ENCODE measurements around the gene TAF10. TPM values are rescaled to one million over a fixed set of nuclear protein-coding genes. Genes with fewer than 3 reads are reported as not detected.

Gene TAF10
- total RNA-seq, 1 donor from 2014 or later: 141 TPM

GRCh38 chr11:6565988-6566703 is 45.9 kb downstream of the TAF10 start:
- Mint-ChIP-seq H3K27ac (peak overlapping the region; percentile 3), H3K36me3 (ENCODE audit: low read depth) (peaks cover 15% of the 10 kb centered on the region), H3K9me3 (no peaks in the 10 kb centered on the region), H3K4me1 (peaks cover 8% of the 10 kb centered on the region), H3K27me3 (no peaks in the 10 kb centered on the region), H3K4me3 (no peak overlapping the region)
- intact Hi-C loops (cut with micrococcal nuclease): no loop called here
- peak; percentile 49 for DNase-seq

DNA sequence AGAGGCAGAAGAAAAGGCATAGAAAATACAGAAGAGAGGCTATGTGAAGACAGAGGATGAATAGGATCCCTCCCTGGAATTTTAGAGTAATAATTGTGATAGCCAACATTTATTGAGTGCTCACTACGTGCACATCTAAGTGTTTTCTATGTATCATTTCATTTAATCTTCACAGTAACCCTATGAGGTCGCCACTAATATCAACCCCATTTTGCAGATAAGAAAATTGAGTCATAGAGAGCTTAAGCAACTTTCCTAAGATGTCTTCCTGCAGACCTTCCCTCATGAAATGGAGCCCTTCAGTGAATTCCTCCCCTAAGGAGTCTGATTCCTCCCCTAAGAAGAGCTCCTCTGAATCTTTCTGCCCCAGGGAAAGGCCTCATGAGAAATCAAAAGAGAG is 46.7 kb downstream of the TAF10 start:
- H3K4me1 Mint-ChIP-seq: peaks cover 8% of the 10 kb centered on the region
- H3K27ac Mint-ChIP-seq: peak overlapping the region; percentile 2
- DNase-seq: no peak
- no peaks in the 10 kb centered on the region for H3K27me3 Mint-ChIP-seq
- no peaks in the 10 kb centered on the region for H3K9me3 Mint-ChIP-seq
- H3K36me3 Mint-ChIP-seq (ENCODE audit: low read depth): peaks cover 15% of the 10 kb centered on the region
- intact Hi-C loops (cut with micrococcal nuclease): no loop called here
- no peak overlapping the region for H3K4me3 Mint-ChIP-seq

- no peaks in the 10 kb centered on the region for H3K27me3 Mint-ChIP-seq
- H3K4me1 Mint-ChIP-seq: peaks cover 2% of the 10 kb centered on the region
- no peaks in the 10 kb centered on the region for H3K9me3 Mint-ChIP-seq
- H3K36me3 Mint-ChIP-seq (ENCODE audit: low read depth): peaks cover 13% of the 10 kb centered on the region
- no peak for DNase-seq
- no peak overlapping the region for H3K4me3 Mint-ChIP-seq
- no peak overlapping the region for H3K27ac Mint-ChIP-seq
- intact Hi-C loops (cut with micrococcal nuclease): no loop called here
Observed at GRCh38 chr11:6563667-6564066, 48.3 kb downstream of the TAF10 start.

GRCh38 chr11:6563121-6563619 is 48.8 kb downstream of the TAF10 start:
- Mint-ChIP-seq H3K27ac (no peak overlapping the region), H3K4me3 (no peak overlapping the region), H3K9me3 (no peaks in the 10 kb centered on the region), H3K36me3 (ENCODE audit: low read depth) (peaks cover 13% of the 10 kb centered on the region), H3K4me1 (no peaks in the 10 kb centered on the region), H3K27me3 (no peaks in the 10 kb centered on the region)
- peak; percentile 43 for DNase-seq
- intact Hi-C loops (cut with micrococcal nuclease): no loop called here

GRCh38 chr11:6561288-6561687 is 50.7 kb downstream of the TAF10 start:
- Mint-ChIP-seq H3K27me3 (no peaks in the 10 kb centered on the region), H3K27ac (no peak overlapping the region), H3K4me1 (no peaks in the 10 kb centered on the region), H3K36me3 (ENCODE audit: low read depth) (peaks cover 13% of the 10 kb centered on the region), H3K4me3 (no peak overlapping the region), H3K9me3 (no peaks in the 10 kb centered on the region)
- no peak for DNase-seq
- intact Hi-C loops (cut with micrococcal nuclease): no loop called here

Other genes with a start within 250 kb of the TAF10 start
- 9.4 and 10.0 TPM in 2 replicates for gene SMPD1, start 221.7 kb downstream of the TAF10 start, total RNA-seq
- gene APBB1, start 193.1 kb downstream of the TAF10 start, total RNA-seq: 24.1 TPM in 2 replicates
- gene HPX, start 171.2 kb downstream of the TAF10 start, total RNA-seq: not detected in 2 replicates
- gene TRIM3, start 138.3 kb downstream of the TAF10 start, total RNA-seq: 3.4 and 4.1 TPM in 2 replicates
- gene ARFIP2, start 130.9 kb downstream of the TAF10 start, total RNA-seq: 50.8 and 51.2 TPM in 2 replicates
- gene TIMM10B, start 130.7 kb downstream of the TAF10 start, total RNA-seq: 41.3 and 47.4 TPM in 2 replicates
- 21.5 and 22.8 TPM in 2 replicates for gene DNHD1, start 114.9 kb downstream of the TAF10 start, total RNA-seq
- gene RRP8, start 8.6 kb downstream of the TAF10 start, total RNA-seq: 41.5 and 43.8 TPM in 2 replicates
- 89.6 and 92.4 TPM in 2 replicates for gene ILK, start 8.4 kb downstream of the TAF10 start, total RNA-seq
- gene TPP1, start 7.2 kb upstream of the TAF10 start, total RNA-seq: 32.2 and 35.2 TPM in 2 replicates
- gene DCHS1, start 43.6 kb upstream of the TAF10 start, total RNA-seq: 0.35 and 0.36 TPM in 2 replicates
- gene MRPL17, start 71.1 kb upstream of the TAF10 start, total RNA-seq: 135 and 146 TPM in 2 replicates
- gene OR2AG2, start 159.8 kb upstream of the TAF10 start, total RNA-seq: 0.62 and 0.70 TPM in 2 replicates
- not detected in 2 replicates for gene OR2AG1, start 170.8 kb upstream of the TAF10 start, total RNA-seq
- 0.35 and 0.50 TPM in 2 replicates for gene OR6A2, start 187.5 kb upstream of the TAF10 start, total RNA-seq
- gene OR10A5, start 233.5 kb upstream of the TAF10 start, total RNA-seq: not detected in 2 replicates